Measurements from ENCODE around the gene MTHFSD.

DNA sequence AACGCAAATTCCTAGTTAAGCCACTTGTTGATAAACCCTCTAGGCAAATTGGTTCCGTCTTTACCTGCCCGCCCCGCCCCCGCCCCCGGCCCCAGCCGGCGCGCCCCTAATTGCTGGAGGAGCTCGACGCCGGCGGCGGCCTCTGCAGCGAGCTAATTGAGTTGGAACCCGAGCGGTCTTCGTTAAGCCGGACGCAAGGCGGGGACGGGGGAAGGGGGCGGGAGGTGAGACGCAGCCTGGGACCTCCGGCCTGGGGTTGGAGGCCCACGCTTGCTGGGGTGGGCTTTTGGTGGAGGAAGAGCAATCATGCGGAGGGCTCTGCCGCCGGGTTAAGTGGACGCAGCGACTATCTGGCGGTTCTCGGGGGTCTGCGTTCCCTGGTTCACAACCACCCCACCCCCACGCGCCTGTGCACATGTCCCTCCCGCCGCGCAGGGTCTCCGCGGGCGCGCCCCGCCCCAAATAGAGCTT lies 57.4 kb downstream of the MTHFSD start:
- TF ChIP-seq, protein P1, sequence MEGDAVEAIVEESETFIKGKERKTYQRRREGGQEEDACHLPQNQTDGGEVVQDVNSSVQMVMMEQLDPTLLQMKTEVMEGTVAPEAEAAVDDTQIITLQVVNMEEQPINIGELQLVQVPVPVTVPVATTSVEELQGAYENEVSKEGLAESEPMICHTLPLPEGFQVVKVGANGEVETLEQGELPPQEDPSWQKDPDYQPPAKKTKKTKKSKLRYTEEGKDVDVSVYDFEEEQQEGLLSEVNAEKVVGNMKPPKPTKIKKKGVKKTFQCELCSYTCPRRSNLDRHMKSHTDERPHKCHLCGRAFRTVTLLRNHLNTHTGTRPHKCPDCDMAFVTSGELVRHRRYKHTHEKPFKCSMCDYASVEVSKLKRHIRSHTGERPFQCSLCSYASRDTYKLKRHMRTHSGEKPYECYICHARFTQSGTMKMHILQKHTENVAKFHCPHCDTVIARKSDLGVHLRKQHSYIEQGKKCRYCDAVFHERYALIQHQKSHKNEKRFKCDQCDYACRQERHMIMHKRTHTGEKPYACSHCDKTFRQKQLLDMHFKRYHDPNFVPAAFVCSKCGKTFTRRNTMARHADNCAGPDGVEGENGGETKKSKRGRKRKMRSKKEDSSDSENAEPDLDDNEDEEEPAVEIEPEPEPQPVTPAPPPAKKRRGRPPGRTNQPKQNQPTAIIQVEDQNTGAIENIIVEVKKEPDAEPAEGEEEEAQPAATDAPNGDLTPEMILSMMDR (IDR thresholded peaks at IDR 0.05), result no peak
- TF ChIP-seq EP300 (IDR thresholded peaks at IDR 0.05), result no peak
- TF ChIP-seq POLR2A (IDR thresholded peaks at IDR 0.05), result no peak

Data from gastroesophageal sphincter (tissue), 3 donors.